ENCODE data around the gene GSDME.

Gene GSDME

GRCh38 chr7:24754906-24755506, 2.3 kb downstream of the GSDME start:
- no peak overlapping the region for H3K4me3 ChIP-seq (ENCODE audit: low read length)
- H3K79me2 ChIP-seq (ENCODE audit: control insufficient read depth, low read length): no peaks in the 10 kb centered on the region
- H3K4me2 ChIP-seq (ENCODE audit: low read length): no peak overlapping the region

GRCh38 chr7:24752073-24752800, 5.0 kb downstream of the GSDME start:
- peaks cover 47% of the 10 kb centered on the region for H3K27me3 ChIP-seq (ENCODE audit: control insufficient read depth, low read length)
- no peaks in the 10 kb centered on the region for H3K36me3 ChIP-seq (ENCODE audit: control insufficient read depth, low read length)
- no peaks in the 10 kb centered on the region for H4K20me1 ChIP-seq (ENCODE audit: control insufficient read depth, insufficient read depth, low read depth, low read length)
- no peaks in the 10 kb centered on the region for H3K79me2 ChIP-seq (ENCODE audit: control insufficient read depth, low read length)
- no peak overlapping the region for H3K27ac ChIP-seq (ENCODE audit: low read depth, low read length)
- H3K4me2 ChIP-seq (ENCODE audit: low read length): no peak overlapping the region
- no peak overlapping the region for H3K4me3 ChIP-seq (ENCODE audit: low read length)
- TF ChIP-seq EZH2phosphoT487 (IDR thresholded peaks at IDR 0.05; ENCODE audit: borderline replicate concordance, low read length) (no peak), CTCF (IDR thresholded peaks at IDR 0.05; ENCODE audit: low read depth, low read length, poor library complexity, severe bottlenecking) (no peak)
- H3F3A ChIP-seq (ENCODE audit: control insufficient read depth, insufficient read depth): no peaks in the 10 kb centered on the region
- no peaks in the 10 kb centered on the region for H3K9me3 ChIP-seq (ENCODE audit: control insufficient read depth, insufficient read depth, low read length)
- 0 out of 2 replicates have a peak, but pooled peaks cover 3% of the 10 kb centered on the region for H3K4me1 ChIP-seq (ENCODE audit: control insufficient read depth, low read length)
- H3K9me2 ChIP-seq (replicated peaks; ENCODE audit: control insufficient read depth, low read length): no peaks in the 10 kb centered on the region

More at GRCh38 chr7:24754906-24755506, 2.3 kb downstream of the GSDME start:
- Histone ChIP-seq H3K36me3 (ENCODE audit: control insufficient read depth, low read length) (no peaks in the 10 kb centered on the region), H3K9me3 (ENCODE audit: control insufficient read depth, insufficient read depth, low read length) (no peaks in the 10 kb centered on the region), H4K20me1 (ENCODE audit: control insufficient read depth, insufficient read depth, low read depth, low read length) (no peaks in the 10 kb centered on the region), H3K27ac (ENCODE audit: low read depth, low read length) (no peak overlapping the region), H3F3A (ENCODE audit: control insufficient read depth, insufficient read depth) (no peaks in the 10 kb centered on the region), H3K4me1 (ENCODE audit: control insufficient read depth, low read length) (peaks cover 3% of the 10 kb centered on the region; the same call in 1 of the 2 replicates), H3K9me2 (replicated peaks; ENCODE audit: control insufficient read depth, low read length) (no peaks in the 10 kb centered on the region), H3K27me3 (ENCODE audit: control insufficient read depth, low read length) (peaks cover 71% of the 10 kb centered on the region)
- TF ChIP-seq EZH2phosphoT487 (IDR thresholded peaks at IDR 0.05; ENCODE audit: borderline replicate concordance, low read length) (no peak), CTCF (IDR thresholded peaks at IDR 0.05; ENCODE audit: low read depth, low read length, poor library complexity, severe bottlenecking) (no peak)

- H3K79me2 ChIP-seq (ENCODE audit: control insufficient read depth, low read length): no peaks in the 10 kb centered on the region
- H3K9me2 ChIP-seq (replicated peaks; ENCODE audit: control insufficient read depth, low read length): no peaks in the 10 kb centered on the region
- H3K27ac ChIP-seq (ENCODE audit: low read depth, low read length): no peak overlapping the region
- peaks cover 40% of the 10 kb centered on the region for H3K27me3 ChIP-seq (ENCODE audit: control insufficient read depth, low read length)
- no peaks in the 10 kb centered on the region for H4K20me1 ChIP-seq (ENCODE audit: control insufficient read depth, insufficient read depth, low read depth, low read length)
- H3K4me1 ChIP-seq (ENCODE audit: control insufficient read depth, low read length): no peaks in the 10 kb centered on the region
- no peaks in the 10 kb centered on the region for H3K36me3 ChIP-seq (ENCODE audit: control insufficient read depth, low read length)
- no peaks in the 10 kb centered on the region for H3K9me3 ChIP-seq (ENCODE audit: control insufficient read depth, insufficient read depth, low read length)
- H3K4me2 ChIP-seq (ENCODE audit: low read length): no peak overlapping the region
- TF ChIP-seq EZH2phosphoT487 (IDR thresholded peaks at IDR 0.05; ENCODE audit: borderline replicate concordance, low read length): no peak
- no peak for TF ChIP-seq CTCF (IDR thresholded peaks at IDR 0.05; ENCODE audit: low read depth, low read length, poor library complexity, severe bottlenecking)
- H3F3A ChIP-seq (ENCODE audit: control insufficient read depth, insufficient read depth): no peaks in the 10 kb centered on the region
- no peak overlapping the region for H3K4me3 ChIP-seq (ENCODE audit: low read length)
These were observed 5.8 kb downstream of the GSDME start for GRCh38 chr7:24751484-24751883.

Measured in DOHH2 (cell line).